GM12875 (cell line): ENCODE data around the gene ZNF783.
"Not testable (repeated sequence)": the region's sequence is repeated elsewhere in the genome, so short reads cannot be mapped to it uniquely, and the experiment has no call there.

Experiments
- H3K4me3 ChIP-seq: one replicate; pipeline ENCODE4 v1.5.1; 2011; ENCODE audit warnings: low read depth, low read length, control low read depth
- TF ChIP-seq, protein P1 (sequence below): IDR thresholded peaks from 2 replicates; pipeline ENCODE4 v1.5.1; 2011; ENCODE audit warnings: low read depth, mild to moderate bottlenecking, control low read depth, inconsistent platforms, low read length, moderate library complexity, borderline replicate concordance; ENCODE audit not compliant: insufficient read depth

Gene ZNF783

DNA sequence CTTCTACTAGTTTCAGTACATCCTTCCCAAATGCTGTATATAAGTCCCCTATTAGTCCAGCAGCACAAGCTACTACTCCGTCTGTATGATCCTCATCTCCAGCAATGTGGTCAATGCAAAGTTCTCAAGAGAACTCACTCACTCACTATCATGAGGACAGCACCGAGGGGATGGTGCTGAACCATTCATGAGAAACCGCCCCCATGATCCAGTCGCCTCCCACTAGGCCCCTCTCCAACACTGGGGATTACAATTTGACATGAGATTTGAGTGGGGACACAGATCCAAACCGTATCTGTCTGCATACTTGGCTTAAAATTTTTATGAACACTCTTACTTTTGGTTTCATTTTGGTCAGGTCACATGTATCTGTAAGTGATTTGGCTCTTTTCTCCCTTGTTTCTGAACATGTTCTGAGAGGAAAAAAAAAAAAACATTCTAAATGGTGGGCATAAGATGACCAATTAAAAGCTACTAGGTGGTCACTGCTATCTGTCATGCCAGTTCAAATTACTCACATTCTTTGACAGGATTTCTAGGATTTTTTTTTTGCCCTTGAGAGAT is 60.1 kb downstream of the ZNF783 start:
- TF ChIP-seq, protein P1, sequence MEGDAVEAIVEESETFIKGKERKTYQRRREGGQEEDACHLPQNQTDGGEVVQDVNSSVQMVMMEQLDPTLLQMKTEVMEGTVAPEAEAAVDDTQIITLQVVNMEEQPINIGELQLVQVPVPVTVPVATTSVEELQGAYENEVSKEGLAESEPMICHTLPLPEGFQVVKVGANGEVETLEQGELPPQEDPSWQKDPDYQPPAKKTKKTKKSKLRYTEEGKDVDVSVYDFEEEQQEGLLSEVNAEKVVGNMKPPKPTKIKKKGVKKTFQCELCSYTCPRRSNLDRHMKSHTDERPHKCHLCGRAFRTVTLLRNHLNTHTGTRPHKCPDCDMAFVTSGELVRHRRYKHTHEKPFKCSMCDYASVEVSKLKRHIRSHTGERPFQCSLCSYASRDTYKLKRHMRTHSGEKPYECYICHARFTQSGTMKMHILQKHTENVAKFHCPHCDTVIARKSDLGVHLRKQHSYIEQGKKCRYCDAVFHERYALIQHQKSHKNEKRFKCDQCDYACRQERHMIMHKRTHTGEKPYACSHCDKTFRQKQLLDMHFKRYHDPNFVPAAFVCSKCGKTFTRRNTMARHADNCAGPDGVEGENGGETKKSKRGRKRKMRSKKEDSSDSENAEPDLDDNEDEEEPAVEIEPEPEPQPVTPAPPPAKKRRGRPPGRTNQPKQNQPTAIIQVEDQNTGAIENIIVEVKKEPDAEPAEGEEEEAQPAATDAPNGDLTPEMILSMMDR = no peak
- H3K4me3 ChIP-seq = no peak overlapping the region

DNA sequence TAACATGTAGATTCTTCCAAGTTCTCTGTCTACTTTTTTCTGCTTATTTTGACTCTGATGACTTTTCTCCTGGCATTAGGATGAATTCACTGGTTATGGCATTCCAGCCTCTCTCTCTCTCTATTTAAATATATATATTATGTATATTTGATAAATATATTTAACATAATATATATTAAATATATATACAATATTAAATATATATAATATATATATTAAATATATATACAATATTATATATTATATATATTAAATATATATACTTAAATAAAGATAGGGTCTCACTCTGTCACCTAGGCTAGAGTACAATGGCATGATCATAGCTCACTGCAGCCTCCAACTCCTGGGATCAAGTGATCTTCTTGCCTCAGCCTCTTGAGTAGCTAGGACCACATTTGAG is 60.7 kb downstream of the ZNF783 start:
- H3K4me3 ChIP-seq = no peak overlapping the region
- TF ChIP-seq, protein P1 = no peak

DNA sequence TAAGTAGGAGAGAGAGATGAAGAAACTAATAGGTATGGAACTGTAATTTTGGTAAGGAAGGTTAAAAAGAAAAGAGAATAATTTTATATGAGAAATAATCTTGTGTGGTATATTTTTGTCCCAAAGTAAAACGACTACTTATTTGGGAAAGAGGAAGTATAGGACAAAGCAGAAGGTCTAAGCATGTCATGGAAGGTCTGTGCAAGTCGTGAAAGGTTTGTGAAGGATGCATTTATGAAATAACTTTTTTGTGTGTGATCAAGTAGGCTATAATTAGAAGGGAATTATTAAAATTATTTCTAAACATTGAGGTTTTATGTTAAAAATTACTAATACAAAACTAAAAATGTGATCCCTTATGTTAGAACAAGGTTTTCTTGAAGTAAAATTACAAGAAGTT is 63.3 kb downstream of the ZNF783 start:
- no peak overlapping the region for H3K4me3 ChIP-seq
- TF ChIP-seq, protein P1 = no peak

DNA sequence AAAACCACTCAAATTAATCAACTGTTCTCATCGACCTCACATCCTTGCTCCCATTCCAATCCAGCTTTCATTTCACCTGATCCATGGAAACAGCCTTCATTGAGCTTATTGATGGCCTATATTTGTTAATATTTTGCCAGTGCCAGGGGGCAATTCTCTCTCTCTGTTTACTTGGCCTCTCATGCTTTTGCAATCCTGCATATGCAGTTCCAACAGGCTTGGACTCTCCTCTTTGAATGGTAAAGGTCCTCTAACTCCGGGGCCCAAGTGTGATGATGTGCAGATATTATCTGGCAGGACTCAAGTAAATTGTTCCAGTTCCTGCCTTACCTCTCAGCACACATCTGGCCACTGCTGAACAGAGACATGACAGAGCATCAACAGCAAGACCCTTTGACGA is 67.3 kb downstream of the ZNF783 start:
- TF ChIP-seq, protein P1 = no peak

DNA sequence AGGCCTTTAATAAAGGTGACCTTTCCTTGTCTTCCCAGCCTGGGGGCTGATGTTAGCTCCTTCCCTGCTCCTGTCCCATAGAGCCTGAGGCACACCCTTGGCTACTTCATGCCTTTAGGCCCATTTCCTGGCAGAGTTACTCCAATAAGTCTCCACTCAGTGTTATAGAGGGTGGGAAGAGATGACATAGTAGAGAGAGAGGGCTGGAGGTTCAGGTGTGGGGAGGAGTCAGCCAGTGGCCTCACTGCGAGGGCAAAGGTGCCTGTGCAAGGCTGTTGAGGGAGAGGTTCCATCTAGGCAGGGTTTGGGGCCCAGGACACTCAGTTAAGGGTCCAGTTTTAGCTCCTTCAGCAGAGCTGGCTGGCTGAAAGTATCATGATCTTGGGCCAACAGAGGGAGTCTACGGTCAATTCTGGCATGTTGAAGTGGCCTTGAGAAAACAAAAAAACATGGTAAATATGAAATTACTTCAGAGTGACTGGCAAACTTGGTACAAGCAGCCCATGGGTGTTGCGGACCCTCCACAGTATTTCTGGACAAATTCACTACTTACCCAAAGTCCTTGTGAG is 67.9 kb downstream of the ZNF783 start:
- H3K4me3 ChIP-seq = no peak overlapping the region
- TF ChIP-seq, protein P1 = no peak

More for the DNA sequence above, 67.3 kb downstream of the ZNF783 start:
- no peak overlapping the region for H3K4me3 ChIP-seq

DNA sequence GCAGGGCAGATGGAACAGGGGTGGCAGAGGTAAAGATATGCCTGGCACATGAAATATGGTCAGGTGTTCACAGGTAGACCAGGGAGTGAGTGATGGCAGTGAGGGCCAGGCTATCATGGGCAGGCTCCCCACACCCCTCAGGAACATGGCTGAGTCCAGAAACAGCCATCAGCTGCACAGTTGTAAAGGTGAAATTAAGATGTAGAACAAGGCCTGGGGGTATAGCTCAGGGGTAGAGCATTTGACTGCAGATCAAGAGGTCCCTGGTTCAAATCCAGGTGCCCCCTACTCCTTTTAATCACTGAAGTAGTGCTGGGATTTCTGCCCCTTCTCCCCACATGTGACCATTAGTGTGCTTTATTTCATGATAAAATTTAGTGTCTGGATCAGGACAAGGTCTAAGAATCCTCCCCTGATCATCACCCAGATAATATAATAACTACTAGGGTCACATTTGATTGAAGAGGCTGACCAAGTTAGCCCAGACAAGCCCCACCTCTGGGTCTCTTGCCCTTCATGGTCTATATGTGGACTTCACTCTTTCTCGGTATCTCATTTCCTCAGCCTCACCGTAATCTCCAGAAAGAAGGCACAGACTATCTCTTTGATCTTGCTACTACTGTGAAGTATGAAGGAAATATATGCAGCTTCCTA is 69.0 kb downstream of the ZNF783 start:
- TF ChIP-seq, protein P1 = no peak
- no peak overlapping the region for H3K4me3 ChIP-seq

DNA sequence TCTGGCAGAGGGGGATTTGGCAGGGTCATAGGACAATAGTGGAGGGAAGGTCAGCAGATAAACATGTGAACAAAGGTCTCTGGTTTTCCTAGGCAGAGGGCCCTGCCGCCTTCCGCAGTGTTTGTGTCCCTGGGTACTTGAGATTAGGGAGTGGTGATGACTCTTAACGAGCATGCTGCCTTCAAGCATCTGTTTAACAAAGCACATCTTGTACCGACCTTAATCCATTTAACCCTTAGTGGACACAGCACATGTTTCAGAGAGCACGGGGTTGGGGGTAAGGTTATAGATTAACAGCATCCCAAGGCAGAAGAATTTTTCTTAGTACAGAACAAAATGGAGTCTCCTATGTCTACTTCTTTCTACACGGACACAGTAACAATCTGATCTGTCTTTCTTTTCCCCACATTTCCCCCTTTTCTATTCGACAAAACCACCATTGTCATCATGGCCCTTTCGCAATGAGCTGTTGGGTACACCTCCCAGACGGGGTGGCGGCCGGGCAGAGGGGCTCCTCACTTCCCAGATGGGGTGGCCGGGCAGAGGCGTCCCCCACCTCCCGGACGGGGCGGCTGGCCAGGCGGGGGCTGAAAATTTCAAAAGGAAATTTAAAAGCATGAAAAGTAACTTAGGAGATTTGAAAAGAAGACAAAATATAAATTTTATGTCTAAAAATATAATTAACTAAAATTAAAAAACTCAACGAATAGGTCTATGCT is 70.8 kb downstream of the ZNF783 start:
- H3K4me3 ChIP-seq = not testable (repeated sequence)
